Ishikawa (cell line): ENCODE results near the gene RPRD1B.

Source experiments
- CEBPB ChIP-seq: IDR thresholded peaks from 2 replicates; pipeline ENCODE4 v1.6.1; 2012
- CREB1 ChIP-seq: IDR thresholded peaks from 2 replicates; pipeline ENCODE4 v1.6.1; 2012; ENCODE audit warnings: low read depth
- EGR1 ChIP-seq: IDR thresholded peaks from 2 replicates; pipeline ENCODE4 v1.6.1; 2012
- EP300 ChIP-seq: IDR thresholded peaks from 2 replicates; pipeline ENCODE4 v1.6.1; 2012; ENCODE audit warnings: borderline replicate concordance
- FOXM1 ChIP-seq: IDR thresholded peaks from 2 replicates; pipeline ENCODE4 v1.6.1; 2012; ENCODE audit warnings: low read depth, borderline replicate concordance
- NFIC ChIP-seq: IDR thresholded peaks from 2 replicates; pipeline ENCODE4 v1.6.1; 2012
- RAD21 ChIP-seq: IDR thresholded peaks from 2 replicates; pipeline ENCODE4 v1.6.1; 2012; ENCODE audit warnings: low read depth
- REST ChIP-seq: IDR thresholded peaks from 2 replicates; pipeline ENCODE4 v1.6.1; 2012; ENCODE audit warnings: low read depth, mild to moderate bottlenecking
- TAF1 ChIP-seq: IDR thresholded peaks from 2 replicates; pipeline ENCODE4 v1.6.1; 2012; ENCODE audit warnings: low read depth, mild to moderate bottlenecking
- TCF12 ChIP-seq: IDR thresholded peaks from 2 replicates; pipeline ENCODE4 v1.6.1; 2012; ENCODE audit warnings: low read depth
- TEAD4 ChIP-seq: IDR thresholded peaks from 2 replicates; pipeline ENCODE4 v1.6.1; 2012
- YY1 ChIP-seq: IDR thresholded peaks from 2 replicates; pipeline ENCODE4 v1.6.1; 2012; ENCODE audit warnings: low read depth
- ZBTB7A ChIP-seq: IDR thresholded peaks from 2 replicates; pipeline ENCODE4 v1.6.1; 2012; ENCODE audit warnings: low read depth
- TF ChIP-seq, protein P1 (sequence below): IDR thresholded peaks from 2 replicates; pipeline ENCODE4 v1.6.1; 2012
- TF ChIP-seq, protein P2 (sequence below): IDR thresholded peaks from 2 replicates; pipeline ENCODE4 v1.6.1; 2012

Gene RPRD1B

GRCh38 chr20:38126146-38126921 is 92.8 kb downstream of the RPRD1B start:
- TF ChIP-seq RAD21 (no peak), TCF12 (peak; percentile 11; the same call in 1 of the 2 replicates)

DNA sequence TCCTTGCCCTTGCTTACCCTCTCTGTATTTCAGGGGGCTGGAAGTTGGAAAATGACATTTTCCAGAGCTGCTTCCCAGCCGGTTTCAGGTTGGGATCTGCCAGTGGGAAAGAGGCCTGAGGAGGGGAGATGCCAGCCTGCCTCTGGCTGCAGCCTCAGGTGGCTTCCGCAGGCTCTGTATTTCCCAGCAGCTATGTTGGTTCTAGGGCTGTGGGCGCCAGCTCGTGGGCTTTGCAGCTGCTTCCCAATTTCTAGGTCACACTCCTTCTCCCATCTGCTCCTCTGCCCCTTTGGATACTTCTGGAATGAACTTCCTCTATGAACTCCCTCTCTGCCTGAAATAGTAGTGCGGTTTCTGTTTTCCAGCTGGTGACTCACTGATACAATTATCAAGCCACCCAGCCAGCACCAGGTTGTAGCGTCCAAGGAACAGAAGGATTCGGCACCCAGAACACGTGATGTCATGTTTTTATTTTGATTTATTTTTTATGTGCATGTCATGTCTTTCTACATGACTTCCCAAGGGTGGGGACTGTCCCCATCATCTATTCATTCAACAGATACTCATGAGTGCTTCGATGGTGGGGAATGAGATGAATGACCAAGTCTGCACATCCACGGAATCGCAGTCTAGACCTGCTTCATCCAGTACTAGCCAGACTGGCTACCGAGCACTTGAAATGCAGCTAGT is 93.5 kb downstream of the RPRD1B start:
- TF ChIP-seq, protein P1, sequence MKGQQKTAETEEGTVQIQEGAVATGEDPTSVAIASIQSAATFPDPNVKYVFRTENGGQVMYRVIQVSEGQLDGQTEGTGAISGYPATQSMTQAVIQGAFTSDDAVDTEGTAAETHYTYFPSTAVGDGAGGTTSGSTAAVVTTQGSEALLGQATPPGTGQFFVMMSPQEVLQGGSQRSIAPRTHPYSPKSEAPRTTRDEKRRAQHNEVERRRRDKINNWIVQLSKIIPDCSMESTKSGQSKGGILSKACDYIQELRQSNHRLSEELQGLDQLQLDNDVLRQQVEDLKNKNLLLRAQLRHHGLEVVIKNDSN = peak; percentile 28; the same call in 1 of the 2 replicates
- TF ChIP-seq EP300 = peak; percentile 14; the same call in 1 of the 2 replicates
- TF ChIP-seq CEBPB = no peak
- no peak for TF ChIP-seq ZBTB7A
- TF ChIP-seq EGR1 = no peak
- 0 out of 2 replicates have a peak, but pooled peaks have one; percentile 9 for TF ChIP-seq TEAD4
- no peak for TF ChIP-seq REST
- no peak for TF ChIP-seq NFIC
- no peak for TF ChIP-seq RAD21

DNA sequence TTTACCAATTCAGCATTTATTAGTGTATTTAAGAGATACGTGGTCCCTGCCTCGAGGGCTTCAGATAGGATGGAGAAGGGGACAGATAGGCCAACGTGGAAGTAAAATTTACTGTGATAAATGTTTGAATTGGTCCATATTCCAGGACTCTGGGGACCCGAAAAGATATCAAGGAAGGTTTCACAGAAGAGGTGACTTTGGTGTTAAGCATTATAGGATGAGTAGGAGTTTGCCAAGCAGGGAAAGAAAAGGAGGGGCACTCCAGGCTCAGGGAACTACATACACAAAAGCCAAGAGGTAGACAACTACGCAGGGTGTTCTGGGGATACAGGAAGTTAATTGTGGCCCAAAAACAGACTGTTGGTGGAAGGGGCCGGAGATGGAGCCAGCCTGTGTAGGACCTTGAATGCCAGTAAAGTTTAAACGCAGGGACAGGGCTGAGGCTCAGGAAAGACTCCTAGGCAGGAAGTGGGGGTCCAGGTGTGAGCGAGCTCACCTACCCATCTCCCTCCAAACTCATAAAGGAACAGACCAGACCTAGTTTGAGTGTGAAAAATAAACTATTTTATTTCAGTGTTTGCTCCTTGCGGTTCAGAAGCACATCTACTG is 94.5 kb downstream of the RPRD1B start:
- TF ChIP-seq CEBPB = no peak
- no peak for TF ChIP-seq CREB1
- no peak for TF ChIP-seq NFIC
- TF ChIP-seq RAD21 = no peak
- TF ChIP-seq, protein P1 = no peak
- TF ChIP-seq FOXM1 = no peak
- TF ChIP-seq TEAD4 = no peak
- no peak for TF ChIP-seq EP300
- no peak for TF ChIP-seq ZBTB7A
- TF ChIP-seq TCF12 = no peak
- no peak for TF ChIP-seq YY1
- TF ChIP-seq REST = no peak

- no peak for TF ChIP-seq FOXM1
- no peak for TF ChIP-seq RAD21
- no peak for TF ChIP-seq CEBPB
- TF ChIP-seq, protein P2, sequence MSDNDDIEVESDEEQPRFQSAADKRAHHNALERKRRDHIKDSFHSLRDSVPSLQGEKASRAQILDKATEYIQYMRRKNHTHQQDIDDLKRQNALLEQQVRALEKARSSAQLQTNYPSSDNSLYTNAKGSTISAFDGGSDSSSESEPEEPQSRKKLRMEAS = no peak
- TF ChIP-seq EP300 = no peak
- TF ChIP-seq CREB1 = no peak
- no peak for TF ChIP-seq REST
- no peak for TF ChIP-seq NFIC
- no peak for TF ChIP-seq TCF12
- TF ChIP-seq ZBTB7A = no peak
- TF ChIP-seq TAF1 = no peak
- TF ChIP-seq EGR1 = no peak
- no peak for TF ChIP-seq YY1
- TF ChIP-seq TEAD4 = no peak
Measured at GRCh38 chr20:38128691-38129090, 95.1 kb downstream of the RPRD1B start.
